H9 (cell line): Measurements from ENCODE around the gene TSPAN18. TPM values are rescaled to one million over a fixed set of nuclear protein-coding genes. Genes with fewer than 3 reads are reported as not detected.

Source experiments
- DNase-seq: peaks from one replicate; pipeline ENCODE4 v3.0.0-alpha.2; 2017
- H2AFZ ChIP-seq: one replicate; pipeline ENCODE4 v1.6.1; 2013; ENCODE audit warnings: mild to moderate bottlenecking, low read length, control low read depth, moderate library complexity
- H2AK5ac ChIP-seq: 2 replicates; pipeline ENCODE4 v1.6.1; 2013; ENCODE audit warnings: low read length, control low read depth, mixed read lengths; ENCODE audit not compliant: insufficient read length
- H2BK120ac ChIP-seq: one replicate; pipeline ENCODE4 v1.6.1; 2013; ENCODE audit warnings: low read depth, mild to moderate bottlenecking, low read length, control low read depth, inconsistent platforms; ENCODE audit not compliant: poor library complexity, severe bottlenecking
- H2BK12ac ChIP-seq: 2 replicates; pipeline ENCODE4 v1.6.1; 2013; ENCODE audit warnings: low read length, control low read depth, mixed read lengths, low read depth; ENCODE audit not compliant: insufficient read length
- H2BK15ac ChIP-seq: 2 replicates; pipeline ENCODE4 v1.6.1; 2013; ENCODE audit warnings: low read depth, low read length, control low read depth
- H2BK20ac ChIP-seq: one replicate; pipeline ENCODE4 v1.6.1; 2013; ENCODE audit warnings: low read depth, mild to moderate bottlenecking, low read length, control low read depth, inconsistent platforms; ENCODE audit not compliant: poor library complexity, severe bottlenecking
- H2BK5ac ChIP-seq: 2 replicates; pipeline ENCODE4 v1.6.1; 2013; ENCODE audit warnings: low read length, control low read depth, mixed read lengths; ENCODE audit not compliant: insufficient read length
- H3K14ac ChIP-seq: 2 replicates; pipeline ENCODE4 v1.6.1; 2013; ENCODE audit warnings: low read length, control low read depth; ENCODE audit not compliant: insufficient read depth
- H3K18ac ChIP-seq: 2 replicates; pipeline ENCODE4 v1.6.1; 2013; ENCODE audit warnings: low read depth, mild to moderate bottlenecking, mixed read lengths, low read length, control low read depth; ENCODE audit not compliant: insufficient read length
- H3K23ac ChIP-seq: 2 replicates; pipeline ENCODE4 v1.6.1; 2013; ENCODE audit warnings: low read length, control low read depth, mixed read lengths, low read depth; ENCODE audit not compliant: insufficient read length
- H3K23me2 ChIP-seq: 2 replicates; pipeline ENCODE4 v1.6.1; 2013; ENCODE audit warnings: low read depth, mild to moderate bottlenecking, mixed read lengths, low read length, control low read depth; ENCODE audit not compliant: insufficient read length, poor library complexity, severe bottlenecking
- H3K27ac ChIP-seq: 2 replicates; pipeline ENCODE4 v1.5.1; 2013; ENCODE audit warnings: low read length, control low read depth, mixed read lengths, low read depth; ENCODE audit not compliant: insufficient read length
- H3K27me3 ChIP-seq: 2 replicates; pipeline ENCODE4 v1.6.1; 2013; ENCODE audit warnings: low read length, control low read depth, inconsistent platforms; ENCODE audit not compliant: insufficient read depth
- H3K4ac ChIP-seq: 2 replicates; pipeline ENCODE4 v1.6.1; 2013; ENCODE audit warnings: low read depth, mild to moderate bottlenecking, control low read depth, inconsistent platforms, low read length, moderate library complexity
- H3K4me1 ChIP-seq: 2 replicates; pipeline ENCODE4 v1.6.1; 2013; ENCODE audit warnings: low read length, control low read depth, inconsistent platforms; ENCODE audit not compliant: insufficient read depth
- H3K4me2 ChIP-seq: 2 replicates; pipeline ENCODE4 v1.6.1; 2013; ENCODE audit warnings: low read length, control low read depth, mixed read lengths; ENCODE audit not compliant: insufficient read length, insufficient read depth
- H3K56ac ChIP-seq: 2 replicates; pipeline ENCODE4 v1.6.1; 2013; ENCODE audit warnings: low read depth, mild to moderate bottlenecking, mixed read lengths, low read length, control low read depth; ENCODE audit not compliant: insufficient read length
- H3K79me1 ChIP-seq: 2 replicates; pipeline ENCODE4 v1.6.1; 2013; ENCODE audit warnings: low read depth, mild to moderate bottlenecking, moderate library complexity, low read length, control low read depth, inconsistent platforms; ENCODE audit not compliant: insufficient read depth, poor library complexity, severe bottlenecking
- H3K79me2 ChIP-seq: 2 replicates; pipeline ENCODE4 v1.6.1; 2013; ENCODE audit warnings: low read length, control low read depth, inconsistent platforms; ENCODE audit not compliant: insufficient read depth
- H3K9ac ChIP-seq: 2 replicates; pipeline ENCODE4 v1.6.1; 2013; ENCODE audit warnings: low read length, control low read depth, mixed read lengths; ENCODE audit not compliant: insufficient read length; ENCODE audit errors: extremely low read depth
- H3K9me3 ChIP-seq: one replicate; pipeline ENCODE4 v1.6.1; 2013; ENCODE audit warnings: low read depth, low read length, inconsistent platforms; ENCODE audit not compliant: control insufficient read depth
- H3T11ph ChIP-seq: one replicate; pipeline ENCODE4 v1.6.1; 2013; ENCODE audit warnings: mild to moderate bottlenecking, low read length, control low read depth, inconsistent platforms
- H4K20me1 ChIP-seq: one replicate; pipeline ENCODE4 v1.6.1; 2013; ENCODE audit not compliant: control insufficient read depth, insufficient read length, insufficient read depth
- H4K5ac ChIP-seq: 2 replicates; pipeline ENCODE4 v1.6.1; 2013; ENCODE audit warnings: low read depth, mild to moderate bottlenecking, mixed read lengths, low read length, control low read depth; ENCODE audit not compliant: insufficient read length
- H4K8ac ChIP-seq: replicated peaks from 2 replicates; pipeline ENCODE4 v1.6.1; 2013; ENCODE audit warnings: low read length, control low read depth, mixed read lengths, low read depth; ENCODE audit not compliant: insufficient read length
- H4K91ac ChIP-seq: 2 replicates; pipeline ENCODE4 v1.6.1; 2013; ENCODE audit warnings: low read depth, mild to moderate bottlenecking, moderate library complexity, mixed read lengths, low read length, control low read depth; ENCODE audit not compliant: insufficient read length
- H3K27ac Mint-ChIP-seq, 3 experiments: 2 replicates in 2 of 3; 3 replicates in 1 of 3; pipeline ENCODE4 v1.8.0; 2020 to 2021; ENCODE audit warnings: mixed read lengths in 3 of 3, mild to moderate bottlenecking in 1 of 3, moderate library complexity in 1 of 3
- H3K27me3 Mint-ChIP-seq: 2 replicates; pipeline ENCODE4 v1.8.0; 2021; ENCODE audit warnings: low read depth, mild to moderate bottlenecking, moderate library complexity, mixed read lengths
- H3K36me3 Mint-ChIP-seq, 3 experiments: 2 replicates in 2 of 3; 3 replicates in 1 of 3; pipeline ENCODE4 v1.8.0; 2020 to 2021; ENCODE audit warnings: low read depth in 3 of 3, mixed read lengths in 3 of 3; ENCODE audit not compliant: insufficient read depth in 1 of 3
- H3K4me1 Mint-ChIP-seq, 2 experiments: 2 replicates each; pipeline ENCODE4 v1.8.0; 2020; ENCODE audit warnings: mixed read lengths in 2 of 2
- H3K4me3 Mint-ChIP-seq, 2 experiments: 2 replicates in 1 of 2; 3 replicates in 1 of 2; pipeline ENCODE4 v1.8.0; 2020 to 2021; ENCODE audit warnings: mild to moderate bottlenecking in 2 of 2, mixed read lengths in 2 of 2, moderate library complexity in 1 of 2
- H3K9me3 Mint-ChIP-seq, 2 experiments: 2 replicates in 1 of 2; 3 replicates in 1 of 2; pipeline ENCODE4 v1.8.0; 2020; ENCODE audit warnings: mild to moderate bottlenecking in 2 of 2, mixed read lengths in 2 of 2, moderate library complexity in 1 of 2
- WGBS: extraction: QIAGEN DNeasy Blood & Tissue Kit; methylation state at CpG from one replicate; pipeline ENCODE4 v1.1.7; 2013; ENCODE audit warnings: missing lambda C conversion rate, low lambda C conversion rate, mixed read lengths; ENCODE audit not compliant: insufficient read length; ENCODE audit errors: extremely low coverage; 5-methylcytosine and 5-hydroxymethylcytosine counted together
- total RNA-seq: library from RNA; stranded (reverse); gene quantifications from 2 replicates; pipeline ENCODE4 v1.2.1, GENCODE V29; 2021
- TF ChIP-seq, protein P1 (sequence below): fragments of 200-600 bp; sonication (generic); conservative IDR thresholded peaks from 3 replicates; pipeline ENCODE4 v1.8.0; 2021; ENCODE audit warnings: antibody characterized with exemption, mild to moderate bottlenecking

TSPAN18 gene
- total RNA-seq, 1 experiment from 2014 or later: 25.3 TPM

DNA sequence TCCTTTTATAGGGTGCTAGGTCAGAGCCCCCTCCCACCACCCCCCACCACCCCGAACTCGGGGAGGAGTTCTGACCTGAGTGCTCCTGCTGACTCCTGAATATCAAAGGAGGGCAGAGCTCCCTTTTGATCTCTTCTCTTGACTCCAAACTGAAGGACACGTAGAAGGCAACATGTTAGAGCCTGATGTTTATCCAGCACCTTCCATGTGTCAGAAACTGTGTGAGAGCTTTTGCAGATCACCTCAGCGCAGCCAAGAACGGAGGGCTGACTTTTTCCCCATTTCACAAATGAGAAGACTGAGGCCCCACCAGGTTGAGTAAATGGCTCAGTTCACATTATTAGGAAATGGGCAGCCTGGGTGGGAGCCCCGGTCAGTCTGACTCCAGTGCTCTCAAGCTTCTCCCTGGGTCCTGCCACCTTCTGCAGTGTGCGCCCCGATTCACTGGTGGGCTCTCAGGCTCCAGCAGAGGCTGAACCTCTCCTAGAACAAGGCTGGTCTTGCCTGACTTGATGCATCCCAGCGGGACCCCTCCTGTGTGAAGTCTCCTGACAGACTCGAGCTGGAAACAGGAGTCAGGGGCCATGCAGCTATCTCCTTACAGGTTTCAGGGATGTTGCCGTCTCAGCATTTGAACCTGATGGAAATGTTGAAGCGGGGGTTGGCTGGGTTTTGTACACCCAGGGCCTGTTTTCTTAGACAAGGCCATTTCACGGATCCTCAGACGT, 98.5 kb downstream of the TSPAN18 start:
- no peak overlapping the region; the same call in 1 of the 2 replicates for H2BK15ac ChIP-seq
- no peak overlapping the region for H4K91ac ChIP-seq
- H3K56ac ChIP-seq: no peak overlapping the region
- Mint-ChIP-seq H3K4me3 (peak overlapping the region in 1 of 2 experiments; percentile 21; a peak in 1 of 5 replicates), H3K27ac (peak overlapping the region in 2 of 3 experiments; percentile 94 to 97; a peak in 4 of 7 replicates), H3K4me1 (peaks cover 40 to 45% of the 10 kb centered on the region in 2 experiments), H3K36me3 (peaks cover 3 to 7% (median 5%) of the 10 kb centered on the region in 3 experiments; a peak in 2 of 7 replicates), H3K27me3 (peaks cover 55% of the 10 kb centered on the region), H3K9me3 (peaks cover 5 to 9% of the 10 kb centered on the region in 2 experiments)
- peak overlapping the region; percentile 15 for H3K18ac ChIP-seq
- no peak overlapping the region for H2AFZ ChIP-seq
- no peak overlapping the region for H2BK120ac ChIP-seq
- no peak for DNase-seq
- H3K27ac ChIP-seq: peak overlapping the region; percentile 46
- H3K79me2 ChIP-seq: no peaks in the 10 kb centered on the region
- TF ChIP-seq, protein P1, sequence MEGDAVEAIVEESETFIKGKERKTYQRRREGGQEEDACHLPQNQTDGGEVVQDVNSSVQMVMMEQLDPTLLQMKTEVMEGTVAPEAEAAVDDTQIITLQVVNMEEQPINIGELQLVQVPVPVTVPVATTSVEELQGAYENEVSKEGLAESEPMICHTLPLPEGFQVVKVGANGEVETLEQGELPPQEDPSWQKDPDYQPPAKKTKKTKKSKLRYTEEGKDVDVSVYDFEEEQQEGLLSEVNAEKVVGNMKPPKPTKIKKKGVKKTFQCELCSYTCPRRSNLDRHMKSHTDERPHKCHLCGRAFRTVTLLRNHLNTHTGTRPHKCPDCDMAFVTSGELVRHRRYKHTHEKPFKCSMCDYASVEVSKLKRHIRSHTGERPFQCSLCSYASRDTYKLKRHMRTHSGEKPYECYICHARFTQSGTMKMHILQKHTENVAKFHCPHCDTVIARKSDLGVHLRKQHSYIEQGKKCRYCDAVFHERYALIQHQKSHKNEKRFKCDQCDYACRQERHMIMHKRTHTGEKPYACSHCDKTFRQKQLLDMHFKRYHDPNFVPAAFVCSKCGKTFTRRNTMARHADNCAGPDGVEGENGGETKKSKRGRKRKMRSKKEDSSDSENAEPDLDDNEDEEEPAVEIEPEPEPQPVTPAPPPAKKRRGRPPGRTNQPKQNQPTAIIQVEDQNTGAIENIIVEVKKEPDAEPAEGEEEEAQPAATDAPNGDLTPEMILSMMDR: no peak
- 0 out of 2 replicates have a peak overlapping the region, but pooled peaks have one; percentile 69 for H3K14ac ChIP-seq
- H4K5ac ChIP-seq: no peak overlapping the region
- H3K79me1 ChIP-seq: no peaks in the 10 kb centered on the region
- H3K4me1 ChIP-seq: peaks cover 12% of the 10 kb centered on the region; the same call in 1 of the 2 replicates
- no peak overlapping the region for H2BK12ac ChIP-seq
- H4K8ac ChIP-seq: no peak overlapping the region
- H3T11ph ChIP-seq: no peak overlapping the region
- H3K9ac ChIP-seq: no peak overlapping the region
- H3K4me2 ChIP-seq: peak overlapping the region; percentile 24
- H3K23ac ChIP-seq: no peak overlapping the region
- WGBS: no CpG with 5 or more reads among the region's 14 CpGs
- H2BK20ac ChIP-seq: no peak overlapping the region
- no peak overlapping the region for H3K4ac ChIP-seq
- no peaks in the 10 kb centered on the region for H3K27me3 ChIP-seq
- no peaks in the 10 kb centered on the region for H3K23me2 ChIP-seq
- no peaks in the 10 kb centered on the region for H3K9me3 ChIP-seq
- H2AK5ac ChIP-seq: no peak overlapping the region
- H2BK5ac ChIP-seq: no peak overlapping the region
- H4K20me1 ChIP-seq: no peaks in the 10 kb centered on the region
